Activated CD4-positive, alpha-beta T cell treated with anti-CD3 and anti-CD28 coated beads for 24 hours (primary cell): ENCODE measurements around the gene PUS7.
"Not testable (repeated sequence)": the region's sequence is repeated elsewhere in the genome, so short reads cannot be mapped to it uniquely, and the experiment has no call there.

Source experiments
- DNase-seq, 2 donors: peaks; one replicate each; pipeline ENCODE4 v3.0.0-alpha.2; 2020; ENCODE audit warnings: low read depth in 2 of 2

Gene PUS7

GRCh38 chr7:105497016-105497415 lies 25.1 kb downstream of the PUS7 start:
- no peak for DNase-seq

- no peak for DNase-seq
Observed at GRCh38 chr7:105496521-105496920, 25.6 kb downstream of the PUS7 start.

GRCh38 chr7:105493923-105494315 lies 28.2 kb downstream of the PUS7 start:
- DNase-seq = no peak

GRCh38 chr7:105493196-105493922 lies 28.7 kb downstream of the PUS7 start:
- no peak for DNase-seq

GRCh38 chr7:105489409-105489808 lies 32.7 kb downstream of the PUS7 start:
- DNase-seq = no peak

- no peak for DNase-seq
Observed at GRCh38 chr7:105487579-105488571, 34.2 kb downstream of the PUS7 start.

- DNase-seq = no peak
Observed at GRCh38 chr7:105480931-105481330, 41.1 kb downstream of the PUS7 start.

- no peak for DNase-seq
Observed at GRCh38 chr7:105478606-105479005, 43.5 kb downstream of the PUS7 start.

- no peak for DNase-seq
Observed at GRCh38 chr7:105477908-105478307, 44.2 kb downstream of the PUS7 start.

- DNase-seq = no peak
Observed at GRCh38 chr7:105474045-105474444, 48.0 kb downstream of the PUS7 start.

- no peak for DNase-seq
Observed at GRCh38 chr7:105473163-105473562, 48.9 kb downstream of the PUS7 start.

GRCh38 chr7:105470846-105471245 lies 51.2 kb downstream of the PUS7 start:
- no peak for DNase-seq

- DNase-seq = no peak
Observed at GRCh38 chr7:105470090-105470489, 52.0 kb downstream of the PUS7 start.

GRCh38 chr7:105462765-105463420 lies 59.2 kb downstream of the PUS7 start:
- no peak for DNase-seq

- DNase-seq = no peak
Observed at GRCh38 chr7:105461518-105461917, 60.6 kb downstream of the PUS7 start.

- no peak for DNase-seq
Observed at GRCh38 chr7:105457619-105458225, 64.3 kb downstream of the PUS7 start.

GRCh38 chr7:105454921-105455320 lies 67.2 kb downstream of the PUS7 start:
- DNase-seq = no peak

GRCh38 chr7:105454095-105454747 lies 67.8 kb downstream of the PUS7 start:
- DNase-seq = no peak

GRCh38 chr7:105452085-105452484 lies 70.0 kb downstream of the PUS7 start:
- no peak for DNase-seq

GRCh38 chr7:105450870-105451269 lies 71.2 kb downstream of the PUS7 start:
- DNase-seq = not testable (repeated sequence)

- no peak for DNase-seq
Observed at GRCh38 chr7:105450177-105450861, 71.8 kb downstream of the PUS7 start.
